HG03060 (cell line): ENCODE measurements around the gene CCDC157.
A peak's percentile ranks its signal among the peaks of the same experiment; 100 is the strongest.

ENCODE experiments used
- ATAC-seq: cut with Tn5 transposase; IDR thresholded peaks from one replicate; pipeline ENCODE4 v1.9.1; 2021; ENCODE audit warnings: low read depth, moderate number of reproducible peaks; ENCODE audit not compliant: unreplicated experiment

CCDC157 gene

DNA sequence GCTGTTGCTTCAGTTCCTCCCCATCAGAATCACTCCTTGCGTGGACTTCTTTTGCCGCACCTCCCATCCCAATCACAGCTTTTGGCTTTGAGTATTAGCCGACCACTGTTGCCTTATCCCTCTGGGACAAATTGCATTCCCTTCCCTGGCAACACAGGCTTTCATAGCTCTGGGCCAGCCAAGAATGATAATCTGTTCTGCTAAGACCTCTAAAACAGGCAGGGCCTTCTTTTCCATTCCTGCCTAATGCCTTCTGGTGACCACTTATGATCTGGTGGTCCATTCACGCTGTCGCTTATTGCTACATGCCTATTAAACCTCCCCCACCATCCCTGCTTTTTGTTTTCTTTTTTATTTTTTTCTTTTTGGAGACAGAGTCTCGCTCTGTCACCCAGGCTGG is 49.6 kb downstream of the CCDC157 start:
- ATAC-seq, result no peak

DNA sequence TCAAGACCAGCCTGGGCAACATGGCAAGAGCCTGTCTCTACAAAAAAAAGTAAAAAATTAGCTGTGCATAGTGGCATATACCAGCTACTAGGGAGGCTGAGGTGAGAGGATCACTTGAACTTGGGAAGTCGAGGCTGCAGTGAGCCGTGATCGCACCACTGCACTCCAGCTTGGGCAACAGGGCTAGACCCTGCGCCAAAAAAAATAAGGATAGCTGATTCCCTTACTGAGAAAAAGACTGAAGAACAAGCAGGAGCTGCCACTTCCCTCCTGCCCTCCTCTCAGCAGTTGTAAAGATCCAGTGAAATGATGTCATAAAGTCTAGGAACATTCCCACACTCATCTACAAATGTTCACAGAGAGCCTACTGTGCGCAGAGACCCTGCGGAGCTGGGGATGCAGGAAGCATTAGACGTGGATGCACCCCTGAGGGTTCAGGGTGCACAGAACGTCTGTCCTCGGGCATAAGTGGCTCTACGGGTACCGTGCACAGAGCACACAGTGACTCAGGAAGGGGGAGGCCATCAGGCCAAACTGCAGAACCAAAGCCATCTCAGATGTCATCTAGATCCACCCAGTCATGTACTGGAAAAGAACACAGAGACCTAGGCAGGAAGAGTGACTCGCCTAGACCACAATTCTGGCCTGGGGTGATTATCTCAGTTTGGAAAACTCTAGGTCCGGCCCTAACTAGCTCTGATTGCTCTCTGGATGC is 51.7 kb downstream of the CCDC157 start:
- ATAC-seq, result no peak

DNA sequence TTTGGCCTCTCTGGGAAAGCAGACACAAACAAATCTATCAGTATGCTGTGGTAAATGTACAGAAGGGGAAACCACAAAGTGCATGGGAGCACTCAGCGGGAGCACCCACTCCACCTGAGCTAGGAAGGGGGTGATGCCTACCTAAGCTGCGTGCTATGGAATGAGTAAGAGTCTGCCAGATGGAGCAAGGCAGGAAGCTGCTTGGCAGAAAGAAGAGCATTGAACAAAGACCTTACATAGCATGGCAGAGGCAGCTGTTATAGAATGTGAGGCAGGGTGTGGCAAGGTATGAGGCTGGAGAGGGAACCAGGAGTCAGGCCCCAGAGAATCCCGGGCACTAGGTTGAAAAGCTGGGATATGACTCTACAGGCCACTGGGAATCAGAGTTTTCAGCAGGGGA is 55.0 kb downstream of the CCDC157 start:
- no peak for ATAC-seq

DNA sequence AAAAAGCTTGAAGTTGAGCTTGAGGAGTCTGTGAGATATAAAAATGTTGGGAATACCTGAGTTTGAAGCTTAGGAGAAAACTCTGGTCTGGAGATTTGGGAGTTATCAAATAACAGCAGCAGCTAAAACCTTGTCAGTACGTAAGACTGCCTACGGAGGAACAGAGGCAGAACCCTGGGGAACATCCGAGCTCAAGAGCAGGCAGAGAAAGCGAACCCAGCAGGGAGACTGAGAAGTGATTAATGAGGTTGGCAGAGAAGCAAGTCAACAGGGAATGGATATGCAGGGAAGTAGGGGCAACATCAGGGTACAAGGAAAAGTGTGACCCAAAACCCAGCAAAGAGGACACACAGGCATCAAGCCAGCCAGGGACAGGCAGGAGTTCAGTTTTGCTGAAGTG is 56.2 kb downstream of the CCDC157 start:
- ATAC-seq, result no peak

DNA sequence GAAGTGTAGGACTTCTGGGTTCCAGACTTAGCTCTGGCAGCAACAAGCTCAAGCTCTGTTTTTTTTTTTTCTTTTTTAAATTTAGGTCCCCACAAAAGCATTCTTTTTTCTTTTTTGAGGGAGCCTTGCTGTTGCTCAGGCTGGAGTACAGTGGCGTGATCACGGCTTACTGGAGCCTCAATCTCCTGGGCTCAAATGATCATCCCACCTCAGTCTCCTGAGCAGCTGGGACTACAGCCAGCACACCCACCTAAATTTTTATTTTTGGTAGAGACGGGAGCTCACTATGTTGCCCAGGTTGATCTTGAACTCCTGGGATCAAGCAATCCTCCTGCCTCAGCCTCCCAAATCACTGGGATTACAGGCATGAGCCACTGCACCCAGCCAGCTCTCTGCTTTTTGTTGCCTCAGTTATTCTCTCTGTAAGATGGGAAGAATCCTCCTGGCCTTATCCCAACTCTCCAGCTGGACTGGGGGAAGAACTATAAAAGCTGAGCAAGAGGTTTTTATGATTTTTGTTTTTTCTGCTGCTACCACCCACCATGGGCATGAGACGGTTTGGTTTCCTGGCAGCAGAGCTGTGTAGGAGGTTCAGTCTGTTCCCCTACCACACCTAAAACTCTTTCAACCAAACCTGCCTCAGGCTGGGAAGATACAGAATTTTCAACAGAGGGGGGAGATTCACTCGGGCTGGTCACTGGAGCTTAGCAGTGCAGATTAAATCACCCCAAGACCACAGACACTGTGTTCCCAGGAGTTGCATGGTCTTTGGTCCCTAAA is 57.1 kb downstream of the CCDC157 start:
- ATAC-seq, result no peak

DNA sequence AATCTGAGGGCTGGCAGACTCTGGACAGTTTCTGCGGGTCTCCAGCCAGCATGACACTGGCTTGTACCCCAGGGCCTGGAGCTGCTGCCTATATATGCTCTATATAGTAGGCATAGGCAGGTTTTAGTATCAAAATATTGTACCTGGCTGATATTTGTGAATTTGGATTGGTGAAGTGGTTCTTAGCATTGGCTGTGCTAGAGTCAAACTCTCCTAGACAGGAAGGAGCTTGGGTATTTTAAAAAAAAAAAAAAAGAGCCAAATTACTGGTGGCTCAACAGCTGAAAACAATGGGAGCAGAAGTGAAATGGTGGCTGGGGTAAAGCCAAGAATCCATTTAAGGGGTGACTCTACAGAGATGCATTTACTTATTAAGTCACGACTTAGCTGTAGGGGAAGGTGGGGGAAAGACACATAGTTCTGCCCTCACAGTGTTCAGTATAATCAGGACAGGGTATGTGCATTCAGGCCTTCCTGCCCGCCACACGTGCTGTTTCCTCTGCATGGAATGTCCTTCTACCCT is 57.8 kb downstream of the CCDC157 start:
- ATAC-seq, result no peak

DNA sequence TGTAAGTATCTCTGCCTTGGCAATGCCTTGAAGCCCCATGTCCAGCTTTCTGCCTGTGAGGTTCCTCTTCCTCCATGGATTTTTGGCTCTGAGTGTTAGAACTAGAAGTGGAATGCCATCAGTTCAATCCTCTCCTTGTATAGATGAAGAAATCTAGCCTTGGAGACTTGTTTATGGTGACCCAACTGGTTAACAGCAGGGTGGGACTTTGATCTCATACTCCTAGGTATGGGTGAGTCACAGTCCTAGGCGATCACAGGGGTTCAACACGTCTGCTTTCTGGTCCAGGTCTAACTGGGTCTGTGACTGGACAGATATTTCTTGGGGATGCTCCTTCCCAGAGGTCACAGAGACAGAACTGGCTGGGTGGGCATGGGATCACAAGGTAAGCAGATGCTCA is 59.6 kb downstream of the CCDC157 start:
- no peak for ATAC-seq

DNA sequence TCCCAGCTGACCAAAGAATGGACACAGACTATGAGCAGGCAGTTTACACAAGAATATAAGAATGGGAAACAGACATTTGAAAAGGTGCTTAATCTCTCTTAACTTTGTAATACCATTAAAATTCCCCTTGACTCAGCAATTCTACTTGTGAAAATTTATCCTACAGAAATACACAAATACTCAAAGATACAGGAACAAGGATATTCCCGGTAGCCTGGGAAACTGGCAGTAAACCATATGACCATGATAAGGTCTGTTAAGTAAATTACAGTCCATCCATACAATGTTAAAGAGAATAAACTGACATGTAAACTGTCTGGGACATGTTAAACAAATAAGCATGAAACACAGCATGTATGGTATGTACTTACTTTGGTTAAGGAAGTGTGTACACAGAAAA is 60.0 kb downstream of the CCDC157 start:
- ATAC-seq, result no peak

DNA sequence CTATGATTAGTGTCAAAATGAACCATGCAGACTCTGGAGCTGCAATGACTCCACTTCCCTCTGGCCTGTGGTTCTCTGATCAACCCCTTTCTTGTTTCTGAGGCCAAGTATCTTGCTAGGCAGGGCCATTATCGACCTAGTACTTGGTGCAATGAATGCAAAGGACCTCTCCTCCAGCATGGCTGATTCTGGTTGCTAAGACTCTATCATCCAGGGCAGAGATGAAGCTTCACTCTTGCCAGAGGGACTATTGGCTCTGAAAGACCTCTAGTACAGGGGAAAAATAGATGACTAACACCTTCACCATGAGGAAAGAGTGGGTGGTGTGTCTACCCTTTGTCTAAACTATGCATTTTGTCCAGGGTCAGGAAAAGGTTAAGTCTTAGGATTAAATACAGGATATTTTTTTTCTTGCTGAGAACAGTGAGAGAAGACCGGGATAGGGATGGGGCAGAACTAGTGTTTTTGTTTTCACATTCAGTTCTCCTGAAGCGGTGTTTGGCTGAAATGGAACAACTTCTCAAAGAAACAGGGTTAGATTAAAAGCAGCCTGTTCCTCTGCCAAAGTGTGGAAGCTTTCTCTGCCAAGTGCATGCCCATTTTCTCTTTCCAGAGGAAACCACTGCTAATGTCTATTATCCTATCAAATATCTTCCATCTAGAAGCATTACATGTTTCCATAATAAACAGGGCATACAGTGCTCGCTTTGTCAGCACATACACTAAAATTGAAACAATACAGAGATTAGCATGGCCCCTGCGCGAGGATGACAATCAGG is 63.7 kb downstream of the CCDC157 start:
- no peak for ATAC-seq

DNA sequence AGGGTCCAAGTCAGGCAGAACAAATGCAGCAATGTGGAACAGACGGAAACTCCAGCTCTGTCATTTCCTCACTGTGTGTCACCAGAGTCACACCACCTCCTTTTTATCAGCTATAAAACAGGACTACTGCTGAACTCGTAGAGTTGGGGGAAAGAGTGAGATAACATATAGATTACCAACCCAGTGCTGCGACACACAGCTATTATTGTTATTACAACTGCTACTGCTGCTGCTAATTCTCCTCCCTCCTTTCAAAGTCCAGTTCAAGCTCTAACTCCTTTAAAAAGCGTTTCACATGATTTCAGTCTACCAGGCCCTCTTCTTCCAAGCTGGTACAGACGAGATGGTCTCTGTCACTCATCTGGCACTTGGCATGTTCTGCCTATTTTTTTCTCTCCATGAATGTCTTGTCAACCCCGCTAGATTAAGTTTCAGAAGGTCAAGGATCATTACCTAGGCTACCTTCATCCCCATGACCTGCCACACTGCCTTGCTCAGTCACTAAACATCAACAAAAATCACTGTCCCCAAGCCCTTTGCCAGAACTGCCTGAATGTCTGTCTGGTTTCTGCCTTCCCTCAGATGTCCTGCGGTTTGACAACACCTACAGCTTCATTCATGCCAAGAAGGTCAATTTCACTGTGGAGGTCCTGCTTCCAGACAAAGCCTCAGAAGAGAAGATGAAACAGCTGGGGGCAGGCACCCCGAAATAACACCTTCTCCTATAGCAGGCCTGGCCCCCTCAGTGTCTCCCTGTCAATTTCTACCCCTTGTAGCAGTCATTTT is 65.1 kb downstream of the CCDC157 start:
- ATAC-seq, result no peak

DNA sequence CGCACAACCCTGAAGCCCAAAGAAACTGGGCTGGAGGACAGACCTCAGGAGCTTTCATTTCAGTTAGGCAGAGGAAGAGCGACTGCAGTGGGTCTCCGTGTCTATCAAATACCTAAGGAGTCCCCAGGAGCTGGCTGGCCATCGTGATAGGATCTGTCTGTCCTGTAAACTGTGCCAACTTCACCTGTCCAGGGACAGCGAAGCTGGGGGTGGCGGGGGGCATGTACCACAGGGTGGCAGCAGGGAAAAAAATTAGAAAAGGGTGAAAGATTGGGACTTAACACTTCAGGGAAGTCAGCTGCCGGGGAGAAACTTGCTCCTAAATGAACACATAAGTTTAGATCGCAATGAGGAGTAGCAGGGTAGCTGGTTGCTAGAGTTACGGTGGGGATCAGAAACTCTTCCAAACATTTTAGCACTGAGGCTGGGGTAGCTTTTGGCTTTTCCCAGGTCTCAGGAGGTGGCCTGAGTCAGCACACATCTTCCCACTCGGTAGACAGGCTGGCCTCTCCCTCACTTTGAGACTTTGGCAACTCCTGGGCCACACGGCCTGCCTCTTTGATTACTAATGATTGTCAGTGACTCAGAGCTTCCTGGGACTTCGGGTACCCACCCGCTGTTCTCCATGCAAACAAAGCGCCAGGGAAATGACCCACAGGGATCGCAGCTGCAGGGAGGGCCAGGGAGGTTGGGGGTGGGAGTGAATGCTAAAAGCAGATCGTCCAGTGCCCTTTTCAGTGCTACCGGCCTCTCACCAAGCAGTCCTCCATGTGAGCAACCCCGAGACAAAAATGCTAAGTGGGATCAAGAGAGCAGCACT is 65.9 kb downstream of the CCDC157 start:
- ATAC-seq, result no peak

DNA sequence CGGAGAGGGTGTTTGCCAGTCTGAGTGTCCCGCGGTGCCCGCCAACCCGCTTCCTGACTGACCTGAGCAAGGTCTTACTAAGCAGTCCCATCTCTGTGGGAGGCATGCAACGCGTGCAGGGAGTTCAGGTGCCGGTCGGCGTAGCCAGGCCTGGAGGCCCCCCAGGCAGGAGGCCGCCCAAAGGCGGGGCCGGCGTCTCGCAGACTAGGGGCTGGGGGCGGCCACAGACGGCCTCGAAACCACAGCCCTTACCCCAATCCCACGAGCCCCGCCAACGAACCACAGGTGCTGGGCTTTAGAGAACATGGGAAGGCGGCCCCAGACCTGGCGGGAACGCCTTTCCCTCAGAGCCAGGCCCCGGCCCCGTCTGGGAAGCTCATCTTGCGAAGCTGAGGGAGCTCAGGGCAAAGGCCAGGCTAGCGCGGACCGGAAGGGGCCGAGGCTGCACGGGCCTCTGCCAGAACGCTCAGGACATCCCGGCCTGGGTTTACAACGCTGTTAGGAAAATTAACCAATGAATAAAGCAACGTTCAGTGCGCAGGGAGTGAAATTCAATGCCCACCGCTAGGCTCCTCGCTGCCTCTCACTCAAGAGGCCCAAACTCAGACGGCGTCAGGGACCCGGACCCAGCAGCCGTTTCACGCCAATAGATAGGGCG is 66.6 kb downstream of the CCDC157 start:
- no peak for ATAC-seq

DNA sequence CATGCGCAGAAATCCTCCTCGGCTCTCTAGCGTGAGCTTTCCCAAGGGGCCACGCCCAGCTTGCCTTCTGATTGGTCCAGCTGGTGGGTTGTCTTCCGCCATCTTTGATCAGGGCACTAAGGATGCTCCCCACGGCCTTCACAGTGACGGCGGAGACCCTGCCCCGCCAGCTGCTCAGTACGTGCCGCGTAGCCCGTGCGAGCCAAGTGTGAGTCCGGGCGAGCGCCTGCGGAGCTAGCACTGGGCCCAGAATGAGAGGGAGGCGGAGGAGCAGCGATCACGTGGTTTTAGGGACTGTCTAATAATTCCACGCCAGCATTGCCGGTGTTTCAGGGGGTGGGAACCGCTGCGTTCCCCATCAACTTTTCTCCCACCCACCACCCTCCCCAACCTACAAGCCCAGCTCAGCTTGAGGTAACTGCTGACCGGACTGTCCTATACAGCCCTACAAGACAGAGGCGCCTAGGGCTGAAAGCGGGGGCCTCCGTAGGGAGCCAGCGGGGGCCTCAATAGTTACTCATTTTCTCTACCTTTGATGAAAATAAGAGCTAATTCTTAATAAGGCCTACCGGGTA is 67.2 kb downstream of the CCDC157 start:
- peak; percentile 81 for ATAC-seq

DNA sequence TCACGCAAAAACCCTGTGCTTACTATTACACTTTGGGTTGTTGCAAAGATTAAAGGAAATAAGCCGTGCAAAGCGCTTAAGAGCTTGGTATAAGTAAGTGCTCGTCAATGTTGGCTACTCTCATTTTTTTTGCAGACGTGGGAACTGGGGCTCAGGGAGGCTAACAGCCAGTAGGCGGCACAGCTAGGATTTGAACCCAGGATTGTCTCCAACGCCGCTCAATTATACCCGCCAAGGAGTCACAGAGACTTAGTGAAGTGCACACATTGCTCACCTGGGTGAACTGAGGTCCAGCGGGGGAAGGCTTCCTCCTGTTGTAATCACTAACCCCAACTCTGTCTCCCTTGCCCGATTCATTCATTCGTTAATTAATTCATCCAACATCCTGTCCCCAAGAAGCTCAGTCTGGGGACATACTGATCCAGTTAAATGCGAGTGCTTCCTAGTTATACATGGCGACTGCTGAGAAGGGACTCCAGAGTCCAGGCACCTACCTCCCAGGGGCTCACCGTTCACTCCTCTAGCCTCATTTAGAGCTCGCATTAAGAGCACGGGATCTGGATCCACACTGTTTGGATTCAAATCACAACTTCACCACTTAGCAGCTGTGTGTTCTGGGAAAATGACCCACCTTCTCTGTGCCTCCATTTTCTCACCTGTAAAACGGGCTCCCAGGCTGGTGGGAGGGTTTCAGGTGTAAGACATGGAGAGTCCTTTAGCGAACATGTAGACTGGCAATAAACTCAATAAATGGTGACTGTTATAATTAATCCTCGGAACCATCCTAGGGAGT is 67.9 kb downstream of the CCDC157 start:
- ATAC-seq, result no peak

DNA sequence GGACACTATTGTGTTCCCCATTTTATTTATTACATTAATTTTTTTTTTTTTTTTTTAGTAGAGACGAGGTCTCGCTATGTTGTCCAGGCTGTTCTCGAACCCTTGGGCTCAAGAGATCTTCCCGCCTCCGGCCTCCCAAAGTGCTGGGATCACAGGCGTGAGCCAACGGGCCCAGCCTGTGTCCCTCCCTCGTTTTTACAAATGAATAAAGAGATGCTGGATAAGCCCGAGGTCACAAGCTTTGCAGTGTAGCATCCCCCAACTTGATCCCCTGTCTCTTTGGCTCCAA is 68.5 kb downstream of the CCDC157 start:
- ATAC-seq, result no peak

DNA sequence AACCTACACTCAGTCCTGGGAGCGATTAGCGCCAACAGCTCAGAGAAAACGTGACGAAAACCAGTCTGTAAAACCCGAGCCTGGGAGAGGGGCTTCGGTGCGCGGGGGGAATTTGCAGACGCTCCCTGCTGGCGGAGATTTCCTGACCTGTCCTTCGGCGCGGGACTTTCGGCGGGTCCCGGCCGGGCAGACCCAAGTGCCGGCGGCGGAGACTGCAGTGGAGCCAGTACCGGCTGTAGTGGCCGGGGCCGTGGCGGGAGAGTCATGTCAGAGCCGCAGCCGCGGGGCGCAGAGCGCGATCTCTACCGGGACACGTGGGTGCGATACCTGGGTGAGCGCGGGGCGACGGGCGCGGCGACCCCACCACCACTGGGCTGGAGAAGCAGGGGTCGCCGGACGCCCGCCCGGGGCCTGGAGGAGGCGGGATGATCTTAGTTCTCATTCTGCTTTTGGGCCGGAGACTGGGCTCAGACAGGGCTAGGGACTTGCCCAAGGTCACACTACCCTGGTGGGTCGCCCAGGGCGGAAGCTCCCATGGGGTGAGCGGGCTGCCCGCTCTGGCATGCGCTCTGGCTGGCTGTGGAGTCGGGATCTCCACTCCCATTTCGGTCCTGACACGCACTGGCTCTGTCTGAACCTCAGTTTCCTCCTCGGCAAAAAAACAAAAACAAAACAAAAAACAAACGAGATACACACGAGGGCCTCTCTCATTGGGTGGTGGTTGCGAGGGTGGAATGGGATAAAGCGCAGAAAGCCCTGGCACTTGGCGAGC is 69.0 kb downstream of the CCDC157 start, which contains the start of gene MTFP1:
MTFP1 (plus strand) TSS at position 153 of the 772 bp plus-strand sequence; CDS start at position 265, 112 bp downstream.
- no peak for ATAC-seq
